A673 (cell line): ENCODE results near the gene ATP5PD. TPM values are rescaled to one million over a fixed set of nuclear protein-coding genes. Genes with fewer than 3 reads are reported as not detected.
"Not testable (repeated sequence)": the region's sequence is repeated elsewhere in the genome, so short reads cannot be mapped to it uniquely, and the experiment has no call there.

Experiments
- BruUV-seq: library from RNA; stranded (reverse); fragments of 400-500 nt; replicated peaks from 2 replicates; lab custom pipeline; 2021; lab: Mats Ljungman, UMichigan
- CTCF ChIA-PET: fragments of 300-600 bp; sonication (Branson Sonifier 250); formaldehyde crosslinking; loops from one replicate; lab custom pipeline; 2022; ENCODE audit warnings: antibody characterized with exemption; lab: Charles Lee
- POLR2A ChIA-PET: fragments of 300-600 bp; sonication (Branson Sonifier 250); formaldehyde crosslinking; loops from one replicate; lab custom pipeline; 2022; ENCODE audit warnings: antibody characterized with exemption; ENCODE audit not compliant: low non-redundant PET; lab: Charles Lee
- DNase-seq: peaks from one replicate; pipeline ENCODE4 v3.0.0-alpha.2; 2015; ENCODE audit warnings: low spot score
- H3K27ac ChIP-seq: fragments of 200-600 bp; sonication (generic); 2 replicates; pipeline ENCODE4 v1.5.1; 2016; ENCODE audit warnings: mixed run types, low read depth, mild to moderate bottlenecking, mixed read lengths, antibody characterized with exemption, low read length; ENCODE audit not compliant: poor library complexity, severe bottlenecking
- H3K27me3 ChIP-seq: fragments of 200-600 bp; sonication (generic); replicated peaks from 2 replicates; pipeline ENCODE4 v1.6.1; 2017; ENCODE audit warnings: mixed run types, low read depth, mild to moderate bottlenecking, mixed read lengths, antibody characterized with exemption, low read length; ENCODE audit not compliant: insufficient read depth, poor library complexity
- H3K36me3 ChIP-seq: fragments of 200-600 bp; sonication (generic); 2 replicates; pipeline ENCODE4 v1.6.1; 2016; ENCODE audit warnings: mixed run types, mild to moderate bottlenecking, mixed read lengths, antibody characterized with exemption, low read length; ENCODE audit not compliant: insufficient read depth, poor library complexity, severe bottlenecking
- H3K4me1 ChIP-seq: fragments of 200-600 bp; sonication (generic); 2 replicates; pipeline ENCODE4 v1.6.1; 2017; ENCODE audit warnings: mixed run types, mild to moderate bottlenecking, mixed read lengths, antibody characterized with exemption, low read length; ENCODE audit not compliant: insufficient read depth, poor library complexity, severe bottlenecking
- H3K4me3 ChIP-seq: fragments of 200-600 bp; sonication (generic); 2 replicates; pipeline ENCODE4 v1.5.1; 2016; ENCODE audit warnings: low read depth, mixed run types, mild to moderate bottlenecking, mixed read lengths, low read length; ENCODE audit not compliant: poor library complexity, severe bottlenecking
- H3K9me3 ChIP-seq: fragments of 200-600 bp; sonication (generic); 2 replicates; pipeline ENCODE4 v1.6.1; 2016; ENCODE audit warnings: mixed run types, low read depth, mild to moderate bottlenecking, mixed read lengths, antibody characterized with exemption, low read length; ENCODE audit not compliant: poor library complexity, severe bottlenecking
- CTCF ChIP-seq: fragments of 300-800, 200-600 bp; sonication (generic); conservative IDR thresholded peaks from 2 replicates; pipeline ENCODE4 v1.5.1; 2017; ENCODE audit warnings: low read depth, mild to moderate bottlenecking, antibody characterized with exemption, low read length, moderate library complexity, mixed read lengths
- EZH2 ChIP-seq: fragments of 200-600 bp; sonication (generic); IDR thresholded peaks from 2 replicates; pipeline ENCODE4 v1.6.1; 2017; ENCODE audit warnings: borderline replicate concordance, low read depth, mild to moderate bottlenecking, mixed read lengths, antibody characterized with exemption, low read length; ENCODE audit not compliant: poor library complexity, severe bottlenecking
- intact Hi-C: fragments of 100-400 bp; cut with micrococcal nuclease; formaldehyde crosslinking; loops from one replicate; pipeline ENCODE4 v1.10.0; 2022; ENCODE audit not compliant: unreplicated experiment
- total RNA-seq: library from RNA; stranded (reverse); gene quantifications from 2 replicates; pipeline ENCODE4 v1.2.3, GENCODE V29; 2021

ATP5PD gene
- total RNA-seq, 1 experiment from 2014 or later: 291 TPM

- BruUV-seq: no TSS peak
- POLR2A ChIA-PET: interaction anchor here (0.6 kb wide), 1 partner anchor 56 kb away, joined by 5 read pairs; no protein-coding TSS in a partner anchor
- no peak overlapping the region for H3K4me3 ChIP-seq
- H3K36me3 ChIP-seq: no peaks in the 10 kb centered on the region
- no peak for DNase-seq
- no peaks in the 10 kb centered on the region for H3K9me3 ChIP-seq
- intact Hi-C loops: no loop called here
- CTCF ChIA-PET: interaction anchor here (0.6 to 0.7 kb wide), 3 partner anchors 47 to 163 kb away, joined by 3 to 4 read pairs (median 4); no protein-coding TSS in a partner anchor
- no peak overlapping the region for H3K27ac ChIP-seq
- peaks cover 18% of the 10 kb centered on the region for H3K4me1 ChIP-seq
- TF ChIP-seq CTCF: no peak
- no peak for TF ChIP-seq EZH2
- no peaks in the 10 kb centered on the region for H3K27me3 ChIP-seq
These were observed 37.5 kb downstream of the ATP5PD start for GRCh38 chr17:75009139-75009724.

DNA sequence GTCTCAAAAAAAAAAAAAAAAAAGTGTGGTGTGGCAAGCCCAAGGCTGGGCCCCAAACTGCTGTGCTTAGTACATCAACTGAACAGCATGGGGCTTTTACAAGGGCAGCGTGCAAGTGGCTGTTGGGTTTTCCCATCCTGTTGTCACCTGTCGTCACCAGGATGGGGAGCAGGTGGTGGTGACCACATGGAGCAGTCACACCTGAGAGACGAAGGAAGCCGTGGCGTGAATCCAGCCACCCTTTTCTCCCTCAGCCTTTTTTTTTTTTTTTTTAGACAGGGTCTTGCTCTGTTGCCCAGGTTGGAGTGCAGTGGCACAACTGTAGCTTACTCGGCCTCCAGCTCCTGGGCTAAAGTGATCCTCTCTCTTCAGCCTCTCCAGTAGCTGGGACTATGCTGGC is 38.4 kb downstream of the ATP5PD start:
- ChIA-PET POLR2A (interaction anchor here (0.6 kb wide), 1 partner anchor 55 kb away, joined by 5 read pairs; no protein-coding TSS in a partner anchor), CTCF (interaction anchor here (0.6 kb wide), 1 partner anchor 77 kb away, joined by 3 read pairs; no protein-coding TSS in a partner anchor)
- Histone ChIP-seq H3K9me3 (no peaks in the 10 kb centered on the region), H3K27me3 (no peaks in the 10 kb centered on the region), H3K27ac (no peak overlapping the region), H3K36me3 (no peaks in the 10 kb centered on the region), H3K4me1 (peaks cover 12% of the 10 kb centered on the region), H3K4me3 (no peak overlapping the region)
- no peak for DNase-seq
- intact Hi-C loops: no loop called here
- no TSS peak for BruUV-seq
- TF ChIP-seq EZH2 (no peak), CTCF (no peak)

- no peak for DNase-seq
- intact Hi-C loops: no loop called here
- H3K27me3 ChIP-seq: no peaks in the 10 kb centered on the region
- TF ChIP-seq EZH2 (no peak), CTCF (no peak)
- POLR2A ChIA-PET: no interaction called here
- no peaks in the 10 kb centered on the region for H3K9me3 ChIP-seq
- H3K4me1 ChIP-seq: peaks cover 6% of the 10 kb centered on the region
- no TSS peak for BruUV-seq
- no peaks in the 10 kb centered on the region for H3K36me3 ChIP-seq
- H3K4me3 ChIP-seq: no peak overlapping the region
- CTCF ChIA-PET: interaction anchor here (0.8 kb wide), 1 partner anchor 45 kb away, joined by 4 read pairs; no protein-coding TSS in a partner anchor
- H3K27ac ChIP-seq: no peak overlapping the region
These were observed 40.1 kb downstream of the ATP5PD start for GRCh38 chr17:75006653-75007052.

DNA sequence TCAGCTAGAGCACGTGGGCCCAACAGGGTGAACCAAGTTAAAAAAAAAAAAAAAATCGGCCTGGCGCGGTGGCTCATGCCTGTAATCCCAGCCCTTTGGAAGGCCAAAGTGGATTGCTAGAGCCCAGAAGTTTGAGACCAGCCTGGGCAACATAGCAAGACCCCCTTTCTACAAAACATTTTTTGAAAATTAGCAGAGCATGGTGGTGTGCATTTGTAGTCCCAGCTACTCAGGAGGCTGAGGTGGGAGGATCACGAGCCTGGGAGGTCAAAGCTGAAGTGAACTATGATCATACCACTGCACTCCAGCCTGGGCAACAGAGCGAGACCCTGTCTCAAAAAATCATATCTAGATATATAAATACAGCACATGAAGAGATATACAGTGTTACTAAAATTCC is 40.7 kb downstream of the ATP5PD start:
- DNase-seq, H3K27me3 ChIP-seq, CTCF ChIA-PET, H3K27ac ChIP-seq, H3K4me1 ChIP-seq, POLR2A ChIA-PET, H3K9me3 ChIP-seq, H3K4me3 ChIP-seq, intact Hi-C loops, BruUV-seq, H3K36me3 ChIP-seq: not testable (repeated sequence)
